Measurements from ENCODE around the gene MCAM.

MCAM gene

GRCh38 chr11:119330237-119330636 lies 13.3 kb upstream of the MCAM start:
- no peak for DNase-seq (ENCODE audit: low spot score)

DNA sequence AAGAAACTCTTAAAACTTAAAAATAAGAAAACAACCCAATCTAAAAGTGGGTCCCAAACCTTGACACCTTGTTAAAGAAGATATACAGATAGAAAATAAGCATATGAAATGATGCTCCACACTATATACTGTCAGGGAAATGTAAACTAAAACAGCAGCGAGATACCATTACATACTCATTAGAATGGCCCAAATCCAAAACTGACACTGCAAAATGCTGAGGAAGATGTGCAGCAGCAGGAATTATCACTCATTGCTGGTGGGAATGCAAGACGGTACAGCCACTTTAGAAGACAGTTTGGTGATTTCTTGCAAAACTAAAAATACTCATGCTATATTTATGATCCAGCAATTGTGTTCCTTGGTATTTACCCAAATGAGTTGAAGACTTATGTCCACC lies 12.4 kb upstream of the MCAM start:
- DNase-seq (ENCODE audit: low spot score) = no peak

- no peak for DNase-seq (ENCODE audit: low spot score)
Measured at GRCh38 chr11:119324189-119324588, 7.3 kb upstream of the MCAM start.

- DNase-seq (ENCODE audit: low spot score) = peak; percentile 78
Measured at GRCh38 chr11:119323532-119324033, 6.7 kb upstream of the MCAM start.

DNA sequence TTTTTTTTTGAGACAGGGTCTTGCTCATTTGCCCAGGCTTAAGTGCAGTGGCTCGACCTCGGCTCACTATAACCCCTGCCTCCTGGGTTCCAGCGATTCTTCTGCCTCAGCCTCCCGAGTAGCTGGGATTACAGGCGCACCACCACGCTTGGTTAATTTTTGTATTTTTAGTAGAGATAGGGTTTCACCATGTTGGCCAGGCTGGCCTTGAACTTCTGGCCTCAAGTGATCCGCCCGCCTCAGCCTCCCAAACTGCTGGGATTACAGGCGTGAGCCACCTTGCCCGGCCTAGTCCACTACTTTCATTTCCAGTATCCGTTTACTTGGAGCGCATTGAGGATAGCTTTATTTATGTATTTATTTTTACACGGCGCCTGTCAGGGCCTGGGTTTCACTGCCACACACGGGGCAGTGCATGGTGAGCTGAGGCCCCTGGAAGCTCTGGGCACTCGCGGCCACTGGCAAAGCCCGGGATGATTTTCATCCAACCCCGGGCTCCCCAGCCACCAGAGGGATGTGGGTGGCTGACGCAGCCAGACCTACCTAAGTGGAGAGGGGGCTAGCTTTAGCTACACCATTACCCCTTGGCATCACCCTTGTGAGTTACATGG lies 6.1 kb upstream of the MCAM start:
- DNase-seq (ENCODE audit: low spot score) = no peak

GRCh38 chr11:119322360-119322739 lies 5.4 kb upstream of the MCAM start:
- no peak for DNase-seq (ENCODE audit: low spot score)

DNA sequence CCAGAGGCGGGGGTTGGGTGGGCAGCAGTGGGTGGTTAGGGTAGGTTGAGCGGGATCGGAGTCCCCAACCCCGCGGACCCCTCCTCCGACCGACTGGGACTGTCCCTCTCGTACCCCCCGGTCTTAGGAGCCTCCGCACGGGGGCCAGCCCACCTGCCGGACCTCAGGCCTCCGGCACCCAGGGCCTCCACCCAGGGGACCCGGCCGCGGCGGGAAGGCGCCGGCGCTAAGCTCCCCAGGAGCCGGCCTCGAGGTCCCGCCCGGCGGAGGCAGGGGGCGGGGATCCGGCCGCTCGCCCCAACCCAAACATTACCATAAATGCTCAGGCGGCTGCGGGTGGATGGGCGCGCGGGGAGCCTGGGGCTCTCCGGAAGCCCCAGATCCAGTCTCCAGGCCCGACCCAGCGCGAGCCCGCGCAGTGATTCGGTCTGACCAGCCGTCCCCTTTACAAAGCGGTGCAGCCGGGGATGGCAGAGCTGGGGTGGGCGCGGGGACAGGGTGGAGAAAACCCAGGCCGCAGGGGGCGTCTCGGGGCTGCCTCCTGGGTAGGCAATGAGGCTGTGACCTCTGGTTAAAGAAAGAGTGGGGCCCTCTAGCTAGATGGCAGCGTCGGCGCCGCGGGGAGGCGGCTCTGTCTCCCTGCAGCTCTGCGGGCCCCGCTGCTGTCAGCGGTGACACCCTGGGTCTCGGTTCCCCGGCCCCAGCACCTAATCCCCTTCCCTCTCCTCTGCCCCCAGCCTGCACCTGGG lies 4.0 kb upstream of the MCAM start:
- DNase-seq (ENCODE audit: low spot score) = peak; percentile 87

DNA sequence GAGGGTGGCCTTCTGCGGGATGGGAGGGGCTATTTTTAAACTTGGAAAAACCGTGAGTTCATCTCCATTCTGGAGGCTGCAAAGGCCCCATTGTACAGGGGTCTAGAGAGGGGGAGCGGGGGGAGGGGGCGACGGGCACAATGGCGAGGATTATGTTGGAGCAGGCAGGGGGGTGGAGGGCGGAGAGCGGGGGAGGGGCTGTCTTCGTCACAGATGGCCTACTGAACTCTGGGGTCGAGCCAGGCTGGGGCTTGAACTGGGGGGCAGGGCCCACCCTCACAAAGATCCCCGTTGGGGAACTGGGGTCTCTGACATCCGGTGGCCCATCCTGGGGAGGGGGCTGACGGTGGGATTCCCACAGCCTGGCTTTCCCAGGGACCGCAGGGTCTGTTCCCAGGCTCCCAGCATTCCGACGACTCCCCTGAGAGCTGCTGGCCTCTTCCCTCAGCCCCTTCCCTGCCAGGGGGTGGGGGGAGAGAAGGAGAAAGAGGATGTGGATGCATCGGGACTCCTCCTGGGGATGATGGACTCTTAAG lies 3.4 kb upstream of the MCAM start:
- no peak for DNase-seq (ENCODE audit: low spot score)

DNA sequence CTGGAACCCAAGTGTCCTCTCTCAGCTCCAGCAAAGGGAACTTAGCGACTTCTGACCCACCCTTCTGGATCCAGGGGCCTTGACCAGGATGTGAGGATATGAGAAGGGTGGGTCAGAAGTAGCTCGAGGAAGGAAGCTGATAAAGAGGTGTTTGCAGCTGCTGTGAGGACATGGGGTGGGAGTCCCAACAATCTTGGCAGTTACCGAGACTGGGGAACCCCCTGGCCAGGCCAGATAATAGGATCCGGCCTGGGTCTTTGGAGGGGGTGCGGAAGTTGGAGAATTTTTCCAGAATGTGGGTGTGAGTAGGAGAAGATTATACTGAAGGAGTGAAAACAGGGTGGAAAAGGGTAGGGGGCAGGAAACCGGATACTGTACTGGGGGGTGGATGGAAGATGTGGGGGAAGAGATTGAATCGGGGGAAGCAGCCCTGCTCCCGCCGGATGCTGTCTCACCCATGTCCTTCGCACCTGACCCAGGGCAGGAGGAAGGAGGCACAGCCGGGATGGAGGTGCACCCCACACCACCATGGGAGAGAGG lies 2.8 kb upstream of the MCAM start:
- no peak for DNase-seq (ENCODE audit: low spot score)

DNA sequence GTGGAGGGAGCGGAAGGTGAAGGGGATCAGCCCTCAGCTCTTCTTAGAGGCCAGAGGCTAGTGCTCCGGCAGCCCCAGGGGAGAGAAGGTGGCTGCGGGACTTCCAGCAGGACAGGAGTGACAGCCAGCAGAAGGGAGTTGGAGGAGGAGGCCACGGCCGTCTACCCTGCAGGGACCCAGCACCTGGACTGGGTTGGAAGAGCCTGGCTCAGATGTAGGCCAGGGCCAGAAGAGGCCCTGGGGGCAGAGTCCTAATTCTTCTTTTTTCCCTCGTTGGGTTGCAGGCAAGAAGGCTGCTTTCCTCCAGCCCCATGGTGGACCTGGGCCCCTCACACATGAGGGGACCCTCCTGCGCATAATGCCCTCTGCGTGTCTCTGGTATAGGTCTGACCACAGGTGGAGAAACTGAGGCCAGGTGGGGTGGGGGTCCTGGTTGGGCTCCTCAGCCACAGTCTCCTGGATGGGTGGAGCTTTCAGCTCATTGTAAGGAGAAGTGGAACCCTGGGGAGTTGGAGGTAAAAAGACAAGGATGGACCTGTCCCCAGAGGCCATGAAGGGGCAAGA lies 2.3 kb upstream of the MCAM start:
- no peak for DNase-seq (ENCODE audit: low spot score)

DNA sequence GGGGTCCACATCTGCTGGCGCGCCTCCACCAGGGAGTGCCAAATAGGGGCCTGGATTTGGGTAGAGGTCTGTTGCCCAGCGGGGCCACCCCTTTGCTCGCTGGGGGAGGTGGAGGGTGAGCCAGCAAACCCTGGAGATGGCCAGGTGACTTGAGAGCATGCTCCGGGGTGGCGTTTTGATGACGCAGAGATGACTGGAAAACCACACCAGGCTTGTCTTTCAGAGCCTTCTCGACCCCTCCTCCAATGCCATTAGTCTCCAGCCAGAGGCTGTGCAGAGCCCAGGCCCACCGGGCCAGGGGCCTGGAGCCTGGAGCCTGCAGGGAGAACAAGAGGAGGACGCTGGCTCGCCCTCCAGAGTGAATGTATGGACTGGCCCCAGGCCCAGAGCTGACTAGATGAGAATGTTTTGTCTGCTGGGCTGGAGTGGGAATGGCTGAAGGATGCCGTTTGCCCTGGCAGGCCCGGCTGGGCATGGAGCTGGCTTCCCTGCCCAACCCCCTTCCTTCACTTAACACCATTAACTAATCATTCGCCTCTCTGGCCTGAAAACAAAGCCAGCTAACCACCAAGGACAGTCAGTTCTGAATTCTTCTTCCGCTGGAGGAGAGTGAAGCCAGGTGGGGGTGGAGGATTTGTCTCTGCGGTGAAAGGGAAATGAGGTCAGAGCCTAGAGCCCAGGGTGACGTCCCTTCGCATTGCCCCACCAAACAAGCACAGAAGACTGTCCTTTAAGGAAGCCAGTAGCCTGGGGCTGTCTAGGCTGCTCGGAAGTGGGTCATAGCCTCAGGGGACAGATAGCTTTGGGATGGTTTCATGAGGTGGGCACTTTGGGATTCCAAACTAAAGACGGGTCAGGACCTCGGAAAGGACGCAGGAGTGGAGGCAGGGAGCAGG lies 1.6 kb upstream of the MCAM start:
- no peak for DNase-seq (ENCODE audit: low spot score)

DNA sequence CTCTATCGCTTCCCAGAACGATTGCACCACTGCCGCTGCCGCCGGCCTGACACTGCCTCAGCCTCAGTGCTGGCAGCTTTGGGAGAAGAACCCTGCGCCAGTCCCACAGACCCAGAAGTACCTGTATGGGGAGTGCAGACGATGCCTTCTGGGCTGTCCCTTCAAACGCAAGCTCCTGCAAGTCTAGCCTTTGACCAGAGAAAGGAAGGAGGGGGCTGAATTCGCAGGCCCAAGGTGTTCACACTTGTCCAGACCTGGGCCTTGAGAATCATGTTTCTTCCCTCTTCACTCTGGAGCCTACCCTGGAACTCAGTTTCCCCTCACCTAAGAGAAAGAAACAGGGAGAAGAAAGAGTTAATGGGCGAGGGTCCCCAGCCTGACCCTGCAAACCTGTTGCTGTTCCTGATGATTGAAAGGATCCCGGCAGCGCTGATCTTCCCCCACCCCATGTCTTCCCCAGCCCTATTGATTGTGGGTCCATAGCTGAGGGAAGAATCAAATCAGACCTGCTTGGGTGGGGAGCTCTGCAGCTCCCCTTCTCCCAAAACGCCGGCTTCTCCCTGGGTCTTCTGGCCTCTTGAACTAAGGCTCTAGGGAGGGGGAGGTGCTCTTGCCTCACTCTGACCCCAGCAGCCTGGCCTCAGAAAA lies 786 bp upstream of the MCAM start:
- DNase-seq (ENCODE audit: low spot score) = no peak

DNA sequence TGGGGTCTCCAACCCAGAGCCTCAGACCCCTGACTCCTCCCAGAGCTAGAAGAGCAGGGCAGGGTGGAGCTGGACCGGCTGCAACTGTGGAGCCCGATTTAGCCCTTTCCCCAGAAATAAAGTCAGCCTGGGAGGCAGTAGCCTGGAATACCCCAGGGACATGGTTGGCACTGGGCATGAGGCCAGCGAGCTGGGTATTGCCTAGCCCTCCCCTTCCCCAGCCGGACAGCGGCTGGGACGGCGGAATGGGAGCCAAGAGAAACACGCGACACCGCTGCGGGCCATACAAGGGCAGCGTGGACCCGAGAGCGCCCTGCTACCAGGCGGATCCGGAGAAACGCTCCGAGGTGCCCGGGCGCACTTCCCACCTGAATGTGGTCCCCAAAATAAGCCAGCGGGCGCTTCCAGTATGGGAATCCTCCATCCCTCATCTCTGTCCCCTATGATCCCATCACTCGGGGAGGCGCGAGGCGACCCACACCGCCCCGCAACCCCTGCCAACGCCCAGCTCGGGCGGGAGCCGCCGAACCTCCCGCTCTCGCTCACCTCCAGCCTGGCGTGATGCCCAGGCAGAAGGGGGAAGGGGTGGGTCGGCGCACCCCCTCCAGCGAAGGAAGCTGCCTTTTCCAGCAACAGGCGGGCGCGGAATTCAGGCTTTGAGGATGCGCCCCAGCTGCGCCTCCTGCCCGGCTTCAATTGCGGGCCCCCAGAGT lies 758 bp downstream of the MCAM start:
- DNase-seq (ENCODE audit: low spot score) = no peak

GRCh38 chr11:119315131-119316015 lies 1.6 kb downstream of the MCAM start:
- no peak for DNase-seq (ENCODE audit: low spot score)

DNA sequence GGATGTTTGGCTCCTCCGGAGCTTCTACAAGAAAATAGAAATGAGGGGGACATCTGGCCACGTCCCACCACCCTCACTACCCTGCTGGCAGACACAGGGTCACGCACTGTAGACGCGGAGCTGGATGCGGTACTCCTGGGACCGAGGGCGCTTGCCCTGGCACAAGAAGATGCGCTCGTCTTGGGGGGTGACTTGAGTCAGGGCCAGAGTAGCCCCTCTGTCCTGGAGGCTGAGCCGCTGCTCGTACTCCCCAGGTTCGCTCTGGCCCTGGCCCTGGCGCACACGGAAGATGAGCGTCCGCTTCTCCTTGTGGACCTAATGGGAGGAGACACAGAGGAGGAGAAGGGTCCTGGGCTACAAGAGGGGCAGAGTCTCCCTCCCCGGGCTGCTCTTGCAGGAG lies 2.2 kb downstream of the MCAM start:
- no peak for DNase-seq (ENCODE audit: low spot score)

DNA sequence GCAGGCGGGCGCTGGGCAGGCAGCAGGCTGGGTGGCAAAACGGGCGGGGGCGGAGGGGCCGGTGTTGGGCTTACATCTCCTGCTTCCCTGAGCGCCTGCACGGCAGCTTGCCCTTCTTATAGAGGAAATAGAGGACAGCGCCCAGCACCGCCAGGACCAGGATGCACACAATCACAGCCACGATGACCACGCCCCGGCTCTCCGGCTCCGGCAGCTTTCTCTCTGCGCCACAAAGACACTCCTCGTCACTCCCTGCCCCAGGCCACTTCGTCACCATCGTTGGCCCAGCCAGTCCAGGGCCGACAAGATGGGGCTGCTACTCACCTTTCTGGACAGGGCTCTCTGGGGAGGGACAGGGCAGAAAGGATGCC lies 6.3 kb downstream of the MCAM start:
- no peak for DNase-seq (ENCODE audit: low spot score)

DNA sequence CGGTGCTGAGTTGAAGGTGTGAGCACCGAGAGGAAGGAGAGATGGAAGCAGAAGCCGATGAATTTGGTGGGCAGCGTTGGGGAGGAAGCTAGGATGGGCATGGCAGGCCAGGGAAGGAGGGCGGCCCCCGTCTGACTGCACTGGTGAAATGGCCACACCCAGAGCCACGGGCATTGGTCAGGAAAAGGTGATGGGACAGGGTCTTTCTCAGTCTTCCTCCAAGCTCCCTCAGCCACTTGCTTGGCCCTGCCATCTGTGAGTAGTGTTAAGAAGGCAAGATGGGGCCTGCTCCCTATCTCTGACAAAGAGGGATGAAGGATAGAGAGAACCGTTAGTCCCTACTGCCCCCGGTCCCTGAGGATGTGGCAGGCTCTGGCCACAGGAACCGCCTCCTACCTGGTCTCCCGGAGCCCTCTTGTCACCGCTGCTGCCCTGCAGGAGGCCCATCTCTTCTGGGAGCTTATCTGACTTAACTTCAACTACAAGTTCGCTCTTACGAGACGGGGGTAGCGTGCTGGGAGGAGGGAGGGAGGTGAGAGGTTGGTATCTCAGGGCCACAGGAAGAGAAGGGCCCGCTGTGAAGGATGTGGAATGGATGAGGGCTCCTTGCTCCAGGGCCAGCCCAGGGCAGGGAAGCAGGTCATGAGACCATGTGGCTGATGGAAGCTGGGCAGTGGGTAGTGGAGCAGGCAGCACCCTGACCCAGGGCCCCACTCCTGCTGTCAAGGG lies 6.8 kb downstream of the MCAM start:
- DNase-seq (ENCODE audit: low spot score) = no peak

GRCh38 chr11:119309411-119309810 lies 7.5 kb downstream of the MCAM start:
- DNase-seq (ENCODE audit: low spot score) = no peak

DNA sequence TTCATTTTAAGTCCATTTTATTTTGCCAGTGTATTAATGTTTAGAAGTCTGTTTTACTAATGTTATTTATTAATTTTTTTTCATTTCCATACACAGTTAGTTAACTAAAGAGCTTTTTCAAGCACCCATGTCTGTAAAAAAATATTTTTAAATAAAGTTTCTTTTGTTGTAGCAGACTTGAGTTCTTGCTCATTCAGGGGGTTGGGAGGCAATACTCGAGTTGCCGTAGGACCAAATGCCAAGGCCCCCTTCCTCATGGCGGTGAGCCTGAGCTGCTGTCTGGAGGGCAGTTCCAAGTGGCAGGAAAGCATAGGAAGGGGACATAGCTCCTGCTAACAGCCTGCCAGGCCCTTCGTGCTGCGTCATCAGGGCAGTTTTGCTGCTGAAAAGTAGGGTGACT lies 9.0 kb downstream of the MCAM start:
- no peak for DNase-seq (ENCODE audit: low spot score)
